ENCODE measurements around the gene ITGAD.
"Not testable (repeated sequence)": the region's sequence is repeated elsewhere in the genome, so short reads cannot be mapped to it uniquely, and the experiment has no call there.

The ITGAD gene

DNA sequence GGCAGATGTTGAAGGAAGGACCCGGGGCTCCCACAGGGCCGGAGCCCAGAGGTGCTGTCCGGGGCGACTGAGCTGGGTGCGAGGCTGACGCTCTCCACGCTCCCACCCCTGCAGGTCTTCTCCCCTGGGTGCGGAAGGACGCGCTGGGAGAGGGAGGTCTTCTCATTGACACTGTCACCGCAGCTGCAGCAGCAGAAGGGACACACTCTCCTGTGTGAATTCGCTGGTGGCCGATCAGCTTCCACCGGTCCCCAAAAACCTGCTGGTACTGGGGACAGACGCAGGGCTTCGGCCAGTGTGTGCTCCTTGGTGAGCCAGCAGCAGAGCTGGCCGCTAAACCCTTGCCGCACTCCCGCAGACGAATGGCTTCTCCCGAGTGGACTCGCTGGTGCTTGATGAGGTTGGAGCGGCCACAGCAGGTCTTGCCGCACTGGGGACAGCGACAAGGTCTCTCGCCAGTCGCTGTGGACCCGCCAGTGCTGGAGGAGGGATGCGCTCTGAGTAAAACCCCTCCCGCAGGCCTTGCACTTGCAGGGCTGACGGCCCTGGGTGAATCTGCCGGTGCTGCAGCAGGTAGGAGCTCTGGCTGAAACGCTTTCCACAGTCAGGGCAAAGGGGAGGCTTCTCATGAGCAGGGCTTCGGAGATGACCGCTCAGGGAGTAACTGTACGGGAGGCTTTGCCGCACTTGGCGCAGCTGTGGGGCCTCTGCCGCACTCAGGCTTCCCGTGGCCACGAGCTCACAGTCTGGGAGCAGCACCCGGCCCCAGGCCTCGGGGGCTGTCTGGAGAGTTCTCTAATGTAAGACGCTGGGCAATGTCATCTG is 43.3 kb downstream of the ITGAD start:
- DNase-seq = no peak

GRCh38 chr16:31438414-31438813 is 45.3 kb downstream of the ITGAD start:
- no peak for DNase-seq

DNA sequence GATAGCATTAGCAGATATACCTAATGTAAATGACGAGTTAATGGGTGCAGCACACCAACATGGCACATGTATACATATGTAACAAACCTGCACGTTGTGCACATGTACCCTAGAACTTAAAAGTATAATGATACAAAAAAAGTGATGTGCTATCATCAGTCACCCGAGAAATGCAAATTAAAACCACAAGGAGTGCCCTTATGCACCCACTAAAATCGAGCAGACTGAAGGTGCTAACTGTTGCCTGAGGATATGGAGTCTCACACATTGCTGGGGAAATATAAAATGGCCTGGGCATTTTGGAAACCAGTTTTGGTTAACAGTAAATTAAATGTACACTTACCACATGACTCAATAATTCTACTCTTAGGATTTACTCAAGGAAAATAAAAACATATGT is 45.9 kb downstream of the ITGAD start:
- DNase-seq = not testable (repeated sequence)

- no peak for DNase-seq
These were observed 46.4 kb downstream of the ITGAD start for GRCh38 chr16:31439519-31439918.

DNA sequence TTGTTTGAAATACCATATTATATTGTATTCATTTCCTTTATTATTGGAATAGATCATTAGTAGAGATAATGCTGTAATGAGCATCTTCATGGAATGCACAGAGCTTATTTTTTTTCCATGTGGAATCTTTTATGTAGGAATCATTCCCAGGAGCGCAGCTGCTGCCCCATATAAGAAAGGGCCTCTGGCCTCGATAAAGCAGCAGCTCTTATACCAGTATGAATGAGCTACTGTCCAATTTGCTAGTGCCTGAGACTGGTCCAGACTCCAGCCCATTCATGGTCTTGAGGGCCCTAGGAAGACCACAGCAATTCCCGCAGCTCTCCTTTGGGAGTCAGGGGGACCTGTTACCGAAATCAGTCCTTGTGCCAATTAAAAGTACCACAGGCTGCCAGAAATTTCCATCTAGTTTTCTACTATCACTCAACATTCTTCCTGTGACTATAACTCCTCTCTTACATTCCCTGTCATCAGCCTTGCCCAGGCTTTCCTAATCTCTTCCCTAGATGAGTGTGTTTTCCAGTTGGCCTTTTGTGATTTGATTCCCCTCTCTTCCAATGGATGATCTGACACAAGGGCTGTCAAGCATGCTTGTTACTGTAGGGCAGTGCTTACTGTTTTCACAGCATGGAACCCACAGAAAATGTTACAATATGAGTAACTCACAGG is 47.5 kb downstream of the ITGAD start:
- no peak for DNase-seq

GRCh38 chr16:31441956-31442355 is 48.8 kb downstream of the ITGAD start:
- DNase-seq = no peak

GRCh38 chr16:31445931-31446330 is 52.8 kb downstream of the ITGAD start:
- DNase-seq = not testable (repeated sequence)

DNA sequence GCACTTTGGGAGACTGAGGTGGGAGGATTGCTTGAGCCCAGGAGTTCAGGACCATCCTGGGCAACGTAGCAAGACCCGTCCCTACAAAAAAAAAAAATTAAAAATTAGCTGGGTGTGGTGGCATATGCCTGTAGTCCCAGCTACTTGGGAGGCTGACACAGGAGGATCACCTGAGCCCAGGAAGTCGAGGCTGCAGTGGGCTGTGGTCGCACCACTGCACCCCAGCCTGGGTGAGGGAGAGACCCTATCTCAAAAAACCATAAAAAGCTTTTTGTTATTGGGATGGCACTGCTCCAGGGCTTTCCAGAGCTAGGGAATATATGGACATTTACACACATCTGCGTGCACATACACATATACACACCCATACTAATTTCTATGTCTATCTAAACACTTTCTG is 58.1 kb downstream of the ITGAD start:
- no peak for DNase-seq

DNA sequence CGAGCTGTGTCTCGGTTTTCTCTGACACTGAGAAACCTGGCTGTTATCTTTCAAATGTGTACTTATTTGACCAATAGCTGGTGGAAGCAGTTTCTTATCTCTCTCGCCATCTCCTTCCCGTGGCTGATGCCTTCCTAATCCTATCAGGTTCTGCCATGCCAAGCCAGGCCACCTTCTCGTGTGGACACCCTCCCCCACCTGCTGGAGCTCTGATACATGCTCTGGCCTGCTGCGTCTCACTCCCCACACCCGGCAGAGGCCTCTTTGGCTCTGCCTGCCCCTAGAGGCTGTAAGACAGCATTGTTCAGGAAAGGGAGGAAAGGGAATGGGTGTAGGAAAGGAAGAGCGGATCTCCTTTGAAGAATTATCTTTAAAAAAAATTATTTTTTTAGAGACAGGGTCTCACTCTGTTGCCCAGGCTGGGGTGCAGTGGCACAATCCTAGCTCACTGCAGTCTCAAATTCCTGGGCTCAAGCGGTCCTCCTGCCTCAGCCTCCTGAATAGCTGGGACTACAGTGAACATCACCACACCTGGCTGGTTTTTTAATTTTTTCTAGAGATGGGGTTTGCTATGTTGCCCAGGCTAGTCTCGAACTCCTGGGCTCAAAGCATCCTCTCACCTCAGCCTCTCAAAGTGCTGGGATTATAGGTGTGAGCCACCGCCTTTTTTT is 58.7 kb downstream of the ITGAD start:
- peak; percentile 52 for DNase-seq

DNA sequence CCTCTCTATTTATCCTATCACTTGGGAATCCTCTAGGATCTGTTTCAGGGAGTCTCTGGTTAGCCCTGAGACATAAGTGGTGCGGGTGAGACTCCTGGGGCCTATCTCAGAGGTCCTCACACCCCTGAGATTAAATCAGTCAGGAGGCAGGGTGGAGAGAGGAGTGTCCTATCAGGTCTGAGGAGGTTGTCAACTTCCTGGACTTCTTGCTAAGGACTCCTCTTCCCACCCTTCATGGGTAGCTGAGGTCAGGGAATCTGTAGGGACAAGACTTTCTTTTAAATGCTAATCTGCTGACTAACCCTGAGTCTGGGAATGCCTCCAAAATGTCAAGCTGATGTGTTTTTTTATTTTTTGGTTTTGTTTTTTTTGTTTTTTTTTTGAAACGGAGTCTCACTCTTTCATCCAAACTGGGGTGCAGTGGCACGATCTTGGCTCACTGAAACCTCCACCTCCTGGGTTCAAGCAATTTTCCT is 59.5 kb downstream of the ITGAD start:
- no peak for DNase-seq

GRCh38 chr16:31453255-31454204 is 60.4 kb downstream of the ITGAD start:
- DNase-seq = no peak

GRCh38 chr16:31455601-31456314 is 62.6 kb downstream of the ITGAD start:
- DNase-seq = no peak

DNA sequence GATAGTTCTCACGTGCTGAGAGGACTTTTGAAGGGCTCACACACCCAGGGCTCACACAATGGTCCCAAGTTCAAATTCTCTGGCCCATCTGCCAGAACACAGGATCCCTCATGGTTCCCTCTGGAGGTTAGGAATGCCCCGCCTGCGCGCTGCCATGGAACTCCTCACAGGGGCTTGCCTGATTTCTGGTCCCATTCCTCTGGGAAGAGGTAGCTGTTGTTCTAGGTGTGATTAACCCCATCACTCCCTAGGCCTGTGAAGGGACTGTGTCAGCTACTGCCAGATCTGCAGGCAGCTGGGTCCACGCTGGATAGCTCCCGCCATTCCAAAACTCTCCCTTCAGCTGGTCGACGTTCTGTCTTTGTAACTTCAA is 63.8 kb downstream of the ITGAD start:
- no peak for DNase-seq

- peak; percentile 51 for DNase-seq
These were observed 65.1 kb downstream of the ITGAD start for GRCh38 chr16:31458073-31458843.

DNA sequence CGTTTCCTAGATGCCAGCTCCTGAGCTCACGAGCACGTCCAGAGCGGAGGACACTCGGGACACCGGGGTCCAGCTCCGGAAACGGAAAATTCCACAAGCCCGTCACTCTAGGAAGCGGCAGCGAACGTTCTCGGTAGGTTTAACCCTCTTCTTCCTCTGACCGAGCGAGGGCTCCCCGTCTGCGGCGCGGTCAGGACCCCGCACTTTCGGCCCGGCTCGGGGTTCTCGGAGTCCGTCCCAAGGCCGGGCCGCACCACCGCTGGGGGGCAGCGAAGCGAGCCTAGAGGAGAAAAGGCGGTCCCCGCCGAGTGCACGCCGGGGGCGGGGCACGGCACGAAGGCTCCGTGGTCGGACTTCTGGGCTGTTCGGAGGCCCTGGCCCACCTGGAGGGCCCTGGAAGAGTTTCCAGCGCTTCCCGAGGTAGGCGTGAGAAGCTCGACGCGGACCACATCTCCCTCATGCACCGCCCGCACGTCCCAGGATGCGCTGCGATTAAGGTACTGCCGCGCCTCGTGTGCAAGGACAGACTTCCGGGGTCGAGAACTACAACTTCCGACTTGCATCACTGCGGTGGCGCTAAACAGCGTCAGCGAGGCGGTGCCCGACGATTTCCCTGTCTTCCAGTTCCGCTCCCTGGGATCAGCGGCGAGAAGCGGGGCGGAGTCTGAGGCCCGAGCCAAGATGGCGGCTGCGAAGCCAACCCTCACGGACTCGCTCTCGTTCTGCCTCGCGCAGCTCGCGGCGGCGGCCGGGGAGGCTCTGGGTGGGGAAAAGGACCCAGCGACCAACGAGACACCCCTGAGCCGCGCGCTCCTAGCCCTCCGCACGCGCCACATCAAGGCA is 65.9 kb downstream of the ITGAD start, which contains the start of gene ARMC5:
TSS of gene ARMC5 (plus strand) at position 658 of the 843 bp plus-strand sequence. CDS start at position 682, 24 bp downstream.
- peak; percentile 100 for DNase-seq

- DNase-seq = peak; percentile 100
These were observed 66.8 kb downstream of the ITGAD start for GRCh38 chr16:31459687-31460581.

- DNase-seq = no peak
These were observed 67.5 kb downstream of the ITGAD start for GRCh38 chr16:31460582-31461002.

DNA sequence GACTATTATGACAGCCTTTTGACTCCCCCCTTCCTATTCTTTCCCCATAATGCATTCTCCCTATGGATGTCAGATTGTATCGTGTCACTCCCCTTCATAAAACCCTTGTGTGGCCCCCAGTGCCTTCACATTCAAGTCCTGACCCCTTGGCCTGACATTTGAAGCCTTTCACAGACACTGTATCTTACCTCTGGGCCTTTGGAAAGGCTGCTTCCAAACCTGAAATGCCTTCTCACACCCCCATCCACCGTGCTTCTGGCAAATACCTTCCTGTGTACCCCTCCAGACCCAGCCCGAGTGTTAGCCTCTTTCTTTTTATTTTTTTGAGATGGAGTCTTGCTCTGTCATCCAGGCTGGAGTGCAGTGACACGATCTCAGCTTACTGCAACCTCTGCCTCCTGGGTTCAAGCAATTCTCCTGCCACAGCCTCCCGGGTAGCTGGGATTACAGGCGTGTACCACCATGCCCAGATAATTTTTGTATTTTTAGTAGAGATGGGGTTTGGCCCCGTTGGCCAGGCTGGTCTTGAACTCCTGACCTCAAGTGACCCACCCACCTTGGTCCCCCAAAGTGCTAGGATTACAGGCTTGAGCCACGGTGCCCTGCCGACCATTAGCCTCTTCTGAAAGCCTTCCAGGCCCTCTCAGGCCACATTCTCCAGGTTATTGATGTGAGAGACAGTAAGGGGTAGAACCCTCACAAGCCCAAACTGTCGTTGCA is 68.2 kb downstream of the ITGAD start:
- DNase-seq = no peak

All from retina (tissue), 1 donor.